HepG2 (cell line): Measurements from ENCODE around the gene ASB16. TPM values are rescaled to one million over a fixed set of nuclear protein-coding genes. Genes with fewer than 3 reads are reported as not detected.

Experiments
- CBX5 ChIP-seq: sonication (generic); formaldehyde crosslinking; IDR thresholded peaks from 2 replicates; pipeline ENCODE4 v1.4.0; 2020; ENCODE audit warnings: missing genetic modification reagents, borderline replicate concordance
- CHD2 ChIP-seq: IDR thresholded peaks from 2 replicates; pipeline ENCODE4 v1.6.1; 2011; ENCODE audit warnings: low read depth, low read length, improper control_type of control experiment
- FOXK2 ChIP-seq: fragments of 450-650 bp; IDR thresholded peaks from 2 replicates; pipeline ENCODE4 v1.6.1; 2016
- GATAD1 ChIP-seq: IDR thresholded peaks from 2 replicates; pipeline ENCODE4 v1.6.1; 2016; ENCODE audit warnings: missing genetic modification reagents, missing compliant biosample characterization
- HNRNPL ChIP-seq: fragments of 200-400 bp; formaldehyde crosslinking; IDR thresholded peaks from 2 replicates; pipeline ENCODE4 v1.6.1; 2017; ENCODE audit warnings: mild to moderate bottlenecking, low read depth, low read length
- HOXA3 ChIP-seq: sonication (generic); formaldehyde crosslinking; IDR thresholded peaks from 2 replicates; pipeline ENCODE4 v1.5.0; 2020; ENCODE audit warnings: missing genetic modification reagents
- MXI1 ChIP-seq: IDR thresholded peaks from 3 replicates; pipeline ENCODE4 v1.6.1; 2012; ENCODE audit warnings: low read depth, low read length, inconsistent platforms, borderline replicate concordance
- PAX8 ChIP-seq: sonication (generic); formaldehyde crosslinking; IDR thresholded peaks from 2 replicates; pipeline ENCODE4 v1.8.0; 2022; ENCODE audit warnings: mild to moderate bottlenecking, missing genetic modification reagents, borderline replicate concordance
- RELA ChIP-seq: sonication (generic); formaldehyde crosslinking; IDR thresholded peaks from 2 replicates; pipeline ENCODE4 v1.4.0; 2020; ENCODE audit warnings: missing genetic modification reagents
- SAFB2 ChIP-seq: sonication (generic); formaldehyde crosslinking; IDR thresholded peaks from 2 replicates; pipeline ENCODE4 v1.5.1; 2020; ENCODE audit warnings: missing genetic modification reagents, low read depth, mild to moderate bottlenecking, borderline replicate concordance
- SMAD1 ChIP-seq: sonication (generic); formaldehyde crosslinking; IDR thresholded peaks from 2 replicates; pipeline ENCODE4 v1.4.0; 2020; ENCODE audit warnings: missing genetic modification reagents, low read depth, mild to moderate bottlenecking, borderline replicate concordance
- TBL1XR1 ChIP-seq: fragments of 150-350 bp; IDR thresholded peaks from 2 replicates; pipeline ENCODE4 v1.6.1; 2014; ENCODE audit warnings: borderline replicate concordance, low read length; ENCODE audit not compliant: partially characterized antibody
- U2AF1 ChIP-seq: fragments of 200-400 bp; formaldehyde crosslinking; optimal IDR thresholded peaks from 2 replicates; pipeline ENCODE3; 2017; ENCODE audit warnings: mild to moderate bottlenecking, low read depth, low read length
- ZC3H13 ChIP-seq: sonication (generic); formaldehyde crosslinking; IDR thresholded peaks from 2 replicates; pipeline ENCODE4 v1.8.1; 2023; ENCODE audit warnings: mild to moderate bottlenecking, missing genetic modification reagents, moderate library complexity
- ZNF230 ChIP-seq: sonication (generic); formaldehyde crosslinking; IDR thresholded peaks from 2 replicates; pipeline ENCODE4 v1.4.0; 2020; ENCODE audit warnings: mild to moderate bottlenecking, missing genetic modification reagents
- ZNF232 ChIP-seq: sonication (generic); formaldehyde crosslinking; IDR thresholded peaks from 2 replicates; pipeline ENCODE4 v1.4.0; 2020; ENCODE audit warnings: missing genetic modification reagents, borderline replicate concordance
- ZNF281 ChIP-seq: sonication (generic); formaldehyde crosslinking; IDR thresholded peaks from 2 replicates; pipeline ENCODE4 v1.4.0; 2020; ENCODE audit warnings: missing genetic modification reagents, borderline replicate concordance
- ZNF317 ChIP-seq: sonication (generic); formaldehyde crosslinking; IDR thresholded peaks from 2 replicates; pipeline ENCODE4 v1.5.0; 2020; ENCODE audit warnings: mild to moderate bottlenecking, missing genetic modification reagents
- ZNF33B ChIP-seq: sonication (generic); formaldehyde crosslinking; IDR thresholded peaks from 2 replicates; pipeline ENCODE4 v1.5.1; 2020; ENCODE audit warnings: mild to moderate bottlenecking, missing genetic modification reagents
- ZNF44 ChIP-seq: sonication (generic); formaldehyde crosslinking; IDR thresholded peaks from 2 replicates; pipeline ENCODE4 v1.5.1; 2020; ENCODE audit warnings: mild to moderate bottlenecking, missing genetic modification reagents
- ZNF775 ChIP-seq: sonication (generic); formaldehyde crosslinking; IDR thresholded peaks from 2 replicates; pipeline ENCODE4 v1.4.0; 2020; ENCODE audit warnings: missing genetic modification reagents, mild to moderate bottlenecking, moderate library complexity, borderline replicate concordance
- ZNF850 ChIP-seq: sonication (generic); formaldehyde crosslinking; conservative IDR thresholded peaks from 2 replicates; pipeline ENCODE4 v1.9.0; 2021; ENCODE audit warnings: mild to moderate bottlenecking, missing genetic modification reagents
- polyA plus RNA-seq, 8 experiments: library from polyadenylated mRNA; depleted of rRNA in 3 of 8; stranded (reverse) in 7 of 8; unstranded in 1 of 8; fragments of >200 nt; fragmentation: Illumina TruSeq in 4 of 8; extraction: Trizol in 4 of 8; gene quantifications; 2 replicates each; pipeline versions ENCODE4 v1.2.1 to v1.2.3, GENCODE V29; 2011 to 2016; ENCODE audit warnings: low read depth in 4 of 8, missing spikeins in 1 of 8, mixed read lengths in 1 of 8; ENCODE audit not compliant: insufficient read depth in 1 of 8
- total RNA-seq, 5 experiments: library from RNA; depleted of rRNA; stranded (reverse); fragments of >200 nt; fragmentation: Illumina TruSeq; extraction: Trizol; gene quantifications; 2 replicates each; pipeline ENCODE4 v1.2.3, GENCODE V29; 2016; ENCODE audit warnings: low read depth in 1 of 5
- TF ChIP-seq, protein P1 (sequence below): sonication (generic); formaldehyde crosslinking; IDR thresholded peaks from 2 replicates; pipeline ENCODE4 v1.4.0; 2020; ENCODE audit warnings: mild to moderate bottlenecking, missing genetic modification reagents

ASB16 gene
- total and polyA plus RNA-seq, 2 of the 13 experiments (the other 11 are each of a cell fraction or from before 2014, with no cell fraction given): 0.07 TPM; not detected in 1

DNA sequence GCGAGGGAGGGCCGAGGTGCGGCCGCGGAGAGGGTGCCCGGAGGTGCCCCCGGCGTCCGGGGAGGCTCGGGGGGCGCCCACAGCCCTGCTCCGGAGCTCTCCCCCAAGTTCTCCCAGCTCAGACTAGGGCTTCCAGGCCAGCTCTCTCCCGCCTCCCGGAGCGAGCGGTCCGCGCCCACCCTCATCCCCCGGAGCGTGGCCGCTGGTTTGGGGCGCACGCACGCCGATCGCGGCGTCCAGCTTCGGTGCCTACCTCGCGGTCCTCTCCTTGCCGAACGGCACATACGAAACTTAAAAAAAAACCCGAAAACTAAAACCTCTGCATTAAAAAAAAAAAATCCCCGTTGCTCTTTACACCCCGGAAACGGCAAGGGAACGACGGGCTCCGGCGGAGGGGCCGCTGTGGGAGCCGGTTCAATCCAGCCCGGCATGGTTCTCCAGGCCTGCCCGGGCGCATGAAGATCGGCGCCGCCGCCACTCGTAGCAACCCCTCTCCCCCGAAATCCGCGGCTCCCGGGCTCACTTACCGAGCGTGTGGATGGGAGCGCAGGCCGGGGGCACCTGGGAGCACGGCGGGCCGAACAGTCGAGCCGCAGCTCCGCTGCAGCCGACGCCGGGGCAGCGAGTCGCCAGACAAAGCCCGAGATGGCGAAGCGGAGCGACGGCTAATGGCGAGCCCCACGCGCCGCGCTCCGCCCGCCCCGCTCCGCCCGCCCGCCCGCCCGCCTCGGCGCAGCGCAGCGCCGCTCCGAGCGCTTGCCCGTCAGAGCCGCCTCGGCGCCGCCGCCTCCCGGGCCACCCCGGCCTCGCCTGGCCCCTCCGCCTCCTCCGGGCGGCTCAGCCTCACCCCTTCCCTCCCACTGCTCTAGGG is 49.9 kb downstream of the ASB16 start (continued):
- TF ChIP-seq CBX5 (CRISPR knock-in tag): no peak
- no peak; the same call in 1 of the 2 replicates for TF ChIP-seq ZNF232 (CRISPR knock-in tag)
- no peak for TF ChIP-seq CHD2
- TF ChIP-seq PAX8 (CRISPR knock-in tag): no peak
- TF ChIP-seq SAFB2 (CRISPR knock-in tag): peak; percentile 31; the same call in 1 of the 2 replicates
- TF ChIP-seq ZNF33B (CRISPR knock-in tag): no peak
- TF ChIP-seq HOXA3: no peak
- TF ChIP-seq MXI1: no peak
- TF ChIP-seq U2AF1: no peak
- TF ChIP-seq TBL1XR1: no peak
- TF ChIP-seq RELA (CRISPR knock-in tag): no peak
- TF ChIP-seq, protein P1, sequence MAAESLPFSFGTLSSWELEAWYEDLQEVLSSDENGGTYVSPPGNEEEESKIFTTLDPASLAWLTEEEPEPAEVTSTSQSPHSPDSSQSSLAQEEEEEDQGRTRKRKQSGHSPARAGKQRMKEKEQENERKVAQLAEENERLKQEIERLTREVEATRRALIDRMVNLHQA (CRISPR knock-in tag): no peak
- TF ChIP-seq ZNF775 (CRISPR knock-in tag): no peak
- TF ChIP-seq ZNF230 (CRISPR knock-in tag): no peak
- no peak for TF ChIP-seq ZNF281
- no peak for TF ChIP-seq GATAD1 (CRISPR knock-in tag)
- TF ChIP-seq HNRNPL: no peak
- TF ChIP-seq ZNF44: no peak
- no peak for TF ChIP-seq ZNF317 (CRISPR knock-in tag)
- TF ChIP-seq SMAD1 (CRISPR knock-in tag): no peak
- peak; percentile 65 for TF ChIP-seq ZC3H13 (CRISPR knock-in tag)
- no peak for TF ChIP-seq ZNF850 (CRISPR knock-in tag)
- TF ChIP-seq FOXK2: no peak
